Activated CD4-positive, alpha-beta T cell treated with anti-CD3 and anti-CD28 coated beads, Interleukin-2, amount 10 ng/mL, durations not matched to agents 24 days and 14 days (primary cell): ENCODE results near the gene GZF1. TPM values are rescaled to one million over a fixed set of nuclear protein-coding genes. Genes with fewer than 3 reads are reported as not detected.

ENCODE experiments used
- DNase-seq: peaks from one replicate; pipeline ENCODE4 v3.0.0; 2022
- H3K27ac Mint-ChIP-seq: one replicate; pipeline ENCODE4 v1.8.0; 2022; ENCODE audit warnings: mild to moderate bottlenecking, mixed read lengths
- H3K27me3 Mint-ChIP-seq: one replicate; pipeline ENCODE4 v1.8.0; 2022; ENCODE audit warnings: mixed read lengths
- H3K36me3 Mint-ChIP-seq: one replicate; pipeline ENCODE4 v1.8.0; 2022; ENCODE audit warnings: low read depth, mild to moderate bottlenecking, mixed read lengths
- H3K4me1 Mint-ChIP-seq: one replicate; pipeline ENCODE4 v1.8.0; 2021; ENCODE audit warnings: mixed read lengths
- H3K4me3 Mint-ChIP-seq: one replicate; pipeline ENCODE4 v1.8.0; 2022; ENCODE audit warnings: mild to moderate bottlenecking, moderate library complexity, mixed read lengths
- H3K9me3 Mint-ChIP-seq: one replicate; pipeline ENCODE4 v1.8.0; 2021; ENCODE audit warnings: mixed read lengths
- intact Hi-C: fragments of 100-400 bp; cut with micrococcal nuclease; formaldehyde crosslinking; loops from one replicate; pipeline ENCODE4 v1.15.1; 2023
- total RNA-seq: library from RNA; stranded (reverse); gene quantifications from 2 replicates; pipeline ENCODE4 v1.2.3, GENCODE V29; 2022

The GZF1 gene
- total RNA-seq, 1 donor from 2014 or later, result 14.7 TPM

DNA sequence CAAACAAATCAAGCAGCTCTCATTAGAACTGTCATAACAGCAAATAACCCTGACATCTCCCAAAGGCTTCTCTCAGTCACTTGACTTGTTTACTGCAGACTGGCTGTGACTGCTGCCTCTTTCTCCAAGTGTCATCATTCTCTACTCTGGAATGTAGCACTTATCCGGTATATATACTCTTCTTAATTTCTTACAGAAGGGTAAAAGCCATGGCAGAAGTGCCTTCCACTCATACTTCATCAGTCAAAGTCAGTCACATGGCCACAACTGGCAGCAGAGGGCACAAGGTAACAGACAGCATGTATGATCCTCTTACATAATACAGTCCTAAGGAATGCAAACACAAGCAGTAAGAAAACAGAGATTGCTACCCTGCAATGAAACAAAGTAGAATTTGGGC lies 50.0 kb downstream of the GZF1 start:
- Mint-ChIP-seq H3K27me3 (no peaks in the 10 kb centered on the region), H3K4me3 (no peak overlapping the region), H3K27ac (no peak overlapping the region), H3K9me3 (no peaks in the 10 kb centered on the region), H3K4me1 (peaks cover 56% of the 10 kb centered on the region), H3K36me3 (peaks cover 11% of the 10 kb centered on the region)
- peak; percentile 47 for DNase-seq
- intact Hi-C loops, result no loop called here

DNA sequence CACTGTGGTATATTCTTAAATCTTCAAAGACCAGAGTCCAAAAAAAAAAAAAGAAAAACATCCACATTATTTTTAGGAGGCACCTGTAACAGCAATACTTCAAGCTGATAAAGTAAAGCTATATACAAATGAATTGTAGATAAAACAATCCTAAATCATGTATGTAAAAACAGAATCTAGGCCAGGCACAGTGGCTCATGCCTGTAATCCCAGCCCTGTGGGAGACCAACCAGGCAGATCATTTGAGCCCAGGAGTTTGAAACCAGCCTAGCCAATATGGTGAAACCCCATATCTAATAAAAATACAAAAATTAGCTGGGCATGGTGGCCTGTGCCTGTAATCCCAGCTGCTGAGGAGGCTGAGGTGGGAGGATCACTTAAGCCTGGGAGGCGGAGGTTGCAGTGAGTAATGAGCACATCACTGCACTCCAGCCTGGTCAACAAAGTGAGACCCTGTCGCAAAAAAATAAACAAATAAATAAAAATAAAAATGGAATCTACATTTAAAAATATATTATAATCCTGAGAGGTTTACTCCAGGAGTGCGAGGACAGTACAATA lies 52.0 kb downstream of the GZF1 start:
- Mint-ChIP-seq H3K27me3 (no peaks in the 10 kb centered on the region), H3K4me1 (peaks cover 55% of the 10 kb centered on the region), H3K4me3 (no peak overlapping the region), H3K9me3 (no peaks in the 10 kb centered on the region), H3K36me3 (peaks cover 11% of the 10 kb centered on the region), H3K27ac (no peak overlapping the region)
- no peak for DNase-seq
- intact Hi-C loops, result no loop called here

GRCh38 chr20:23414526-23415188 lies 52.7 kb downstream of the GZF1 start:
- Mint-ChIP-seq H3K27me3 (no peaks in the 10 kb centered on the region), H3K4me3 (no peak overlapping the region), H3K9me3 (no peaks in the 10 kb centered on the region), H3K36me3 (peaks cover 11% of the 10 kb centered on the region), H3K4me1 (peaks cover 60% of the 10 kb centered on the region), H3K27ac (no peak overlapping the region)
- intact Hi-C loops, result no loop called here
- DNase-seq, result no peak

DNA sequence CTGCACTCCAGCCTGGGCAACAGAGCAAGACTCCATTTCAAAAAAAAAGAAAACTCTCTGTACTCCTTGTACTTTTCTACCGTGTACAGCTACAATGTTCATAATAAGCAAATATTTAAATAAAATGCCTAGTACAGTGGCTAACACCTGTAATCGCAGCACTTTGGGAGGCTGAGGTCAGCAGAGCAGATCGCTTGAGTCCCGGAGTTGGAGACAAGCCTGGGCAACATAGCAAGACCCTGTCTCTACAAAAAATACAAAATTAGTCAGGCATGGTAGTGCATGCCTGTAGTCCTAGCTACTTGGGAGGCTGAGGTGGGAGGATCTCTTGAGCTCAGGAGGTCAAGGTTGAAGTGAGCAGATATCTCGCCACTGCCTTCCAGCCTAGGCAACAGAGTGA lies 53.6 kb downstream of the GZF1 start:
- H3K4me1 Mint-ChIP-seq, result peaks cover 60% of the 10 kb centered on the region

GRCh38 chr20:23415959-23416583 lies 54.1 kb downstream of the GZF1 start:
- Mint-ChIP-seq H3K36me3 (peaks cover 10% of the 10 kb centered on the region), H3K4me1 (peaks cover 58% of the 10 kb centered on the region), H3K9me3 (no peaks in the 10 kb centered on the region), H3K4me3 (no peak overlapping the region), H3K27me3 (no peaks in the 10 kb centered on the region), H3K27ac (no peak overlapping the region)
- DNase-seq, result no peak
- intact Hi-C loops, result no loop called here

More for the DNA sequence above, 53.6 kb downstream of the GZF1 start:
- intact Hi-C loops, result no loop called here
- Mint-ChIP-seq H3K27ac (no peak overlapping the region), H3K9me3 (no peaks in the 10 kb centered on the region), H3K27me3 (no peaks in the 10 kb centered on the region), H3K4me3 (no peak overlapping the region), H3K36me3 (peaks cover 11% of the 10 kb centered on the region)
- no peak for DNase-seq

- peaks cover 59% of the 10 kb centered on the region for H3K4me1 Mint-ChIP-seq
- intact Hi-C loops, result no loop called here
- H3K36me3 Mint-ChIP-seq, result peaks cover 6% of the 10 kb centered on the region
Observed at GRCh38 chr20:23417861-23418260, 55.9 kb downstream of the GZF1 start.

GRCh38 chr20:23419657-23419994 lies 57.6 kb downstream of the GZF1 start:
- Mint-ChIP-seq H3K27ac (peak overlapping the region; percentile 94), H3K4me1 (peaks cover 57% of the 10 kb centered on the region), H3K4me3 (peak overlapping the region; percentile 98), H3K9me3 (no peaks in the 10 kb centered on the region), H3K36me3 (peaks cover 5% of the 10 kb centered on the region), H3K27me3 (peaks cover 4% of the 10 kb centered on the region)
- intact Hi-C loops, result no loop called here
- no peak for DNase-seq

More at GRCh38 chr20:23417861-23418260, 55.9 kb downstream of the GZF1 start:
- no peak for DNase-seq
- no peak overlapping the region for H3K27ac Mint-ChIP-seq
- peaks cover 1% of the 10 kb centered on the region for H3K27me3 Mint-ChIP-seq
- H3K9me3 Mint-ChIP-seq, result no peaks in the 10 kb centered on the region
- H3K4me3 Mint-ChIP-seq, result peak overlapping the region; percentile 46

DNA sequence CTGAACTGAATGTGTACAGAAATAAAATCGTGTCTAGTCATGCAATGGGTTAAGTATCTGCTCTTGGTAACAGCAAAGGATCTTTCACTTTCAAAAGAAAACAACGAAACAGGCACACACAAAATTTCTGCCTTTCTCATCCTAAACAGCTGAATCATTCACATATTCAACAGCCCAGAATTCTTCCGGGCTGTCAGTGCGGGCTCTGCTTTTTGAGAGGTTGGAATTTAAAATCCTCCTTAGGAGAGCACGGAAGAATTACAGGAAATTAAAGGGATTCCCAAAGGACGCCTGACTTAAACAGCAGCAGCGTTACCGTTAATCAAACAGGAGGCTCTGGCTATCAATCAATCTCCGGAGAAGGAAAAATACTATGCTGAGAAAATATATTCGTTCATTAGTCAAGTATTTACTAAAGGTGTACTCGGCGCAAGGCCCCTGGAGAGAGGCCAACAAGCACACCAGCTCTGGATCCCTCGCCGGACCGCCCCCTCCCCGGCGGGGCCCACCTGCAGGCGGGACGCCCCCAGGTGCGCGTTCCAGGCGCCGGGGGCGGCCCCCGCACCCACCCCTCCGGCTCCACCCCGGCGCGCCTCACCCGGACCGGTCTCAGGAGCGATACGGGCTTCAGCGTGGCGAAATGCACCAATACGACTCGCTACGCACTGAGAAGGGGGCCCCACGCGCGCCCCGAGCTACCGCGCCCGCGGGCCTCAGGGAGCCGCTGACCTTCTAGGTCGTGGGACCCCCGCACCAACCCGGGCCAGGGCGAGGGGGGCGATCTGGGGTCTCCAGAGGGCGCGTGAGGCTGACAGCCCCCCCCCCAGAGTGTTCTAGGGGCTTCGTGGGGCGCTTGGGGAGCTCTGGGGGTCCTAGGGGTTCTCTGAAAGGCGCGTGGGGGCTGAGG lies 58.3 kb downstream of the GZF1 start:
- Mint-ChIP-seq H3K4me1 (peaks cover 57% of the 10 kb centered on the region), H3K36me3 (peaks cover 5% of the 10 kb centered on the region), H3K9me3 (no peaks in the 10 kb centered on the region), H3K4me3 (peak overlapping the region; percentile 98), H3K27ac (peak overlapping the region; percentile 94), H3K27me3 (peaks cover 7% of the 10 kb centered on the region)
- intact Hi-C loops, result loop anchor here (1.0 kb wide), 1 partner anchor 20 kb away; no protein-coding TSS in a partner anchor
- peak; percentile 83 for DNase-seq

DNA sequence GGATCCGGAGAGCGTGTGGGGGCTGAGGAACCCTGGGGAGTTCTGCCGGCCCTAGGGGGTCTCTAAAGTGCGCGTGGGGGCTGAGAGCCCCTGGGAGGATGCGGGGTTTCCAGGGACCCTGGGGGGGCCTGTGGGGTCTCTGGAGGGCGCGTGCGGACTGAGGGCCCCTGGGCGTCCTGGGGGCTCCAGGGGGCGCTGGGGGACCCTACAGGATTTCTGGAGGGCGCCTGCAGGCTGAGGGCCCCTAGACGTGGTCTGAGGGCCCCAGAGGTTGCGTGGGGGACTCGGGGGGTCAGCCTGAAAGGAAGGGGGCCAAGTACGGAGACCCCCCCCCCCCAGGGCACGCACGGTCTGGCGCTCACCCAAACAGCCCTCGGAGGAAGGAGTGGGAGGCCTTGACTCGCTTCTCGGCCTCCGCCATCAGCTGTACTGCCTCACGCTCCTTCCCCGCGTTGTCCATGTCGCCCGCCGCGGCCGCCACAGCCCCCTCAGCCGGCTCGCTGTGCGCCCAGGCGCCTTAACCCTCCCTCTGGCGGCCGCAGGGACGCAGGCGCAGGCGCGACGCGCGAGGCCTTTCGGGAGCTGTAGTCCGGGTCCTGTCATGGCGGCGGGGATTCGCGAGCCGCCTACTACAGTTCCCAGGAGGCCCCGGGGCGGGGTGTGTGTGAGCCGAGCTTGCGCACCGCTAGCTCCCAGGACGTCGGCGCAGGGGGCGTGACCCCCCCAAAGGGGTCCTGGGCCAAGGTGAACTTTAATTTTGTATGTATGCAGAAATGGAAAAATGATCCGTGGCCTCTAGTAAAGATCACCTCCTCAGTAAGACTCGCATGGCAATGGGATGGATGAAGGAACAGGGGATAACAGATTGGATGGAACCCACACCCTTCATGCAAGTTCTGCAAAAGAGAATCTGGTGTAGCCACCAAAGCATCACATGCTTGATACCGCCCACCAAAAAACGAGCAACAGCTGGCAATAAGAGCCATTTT lies 59.3 kb downstream of the GZF1 start, which contains the start of gene NAPB:
Gene NAPB (minus strand): TSS at position 546 of the 989 bp plus-strand sequence. CDS start 86 bp downstream, at position 460.
- no peaks in the 10 kb centered on the region for H3K36me3 Mint-ChIP-seq
- peaks cover 49% of the 10 kb centered on the region for H3K4me1 Mint-ChIP-seq
- peaks cover 7% of the 10 kb centered on the region for H3K27me3 Mint-ChIP-seq
- H3K4me3 Mint-ChIP-seq, result peak within 1 kb of the TSS; percentile 98
- peak; percentile 98 for DNase-seq
- H3K27ac Mint-ChIP-seq, result peak within 1 kb of the TSS; percentile 94
- no peaks in the 10 kb centered on the region for H3K9me3 Mint-ChIP-seq
- intact Hi-C loops, result loop anchor here (1.0 kb wide), 4 partner anchors 13 to 71 kb away; partner anchors contain the start of genes GZF1 and NXT1

Other genes with a start within 250 kb of the GZF1 start
- 57.0 and 59.9 TPM in 2 replicates for gene NXT1, start 11.4 kb upstream of the GZF1 start, total RNA-seq
- 13.6 and 14.2 TPM in 2 replicates for gene NAPB, start 59.3 kb downstream of the GZF1 start, total RNA-seq
- not detected in 2 replicates for gene CSTL1, start 77.5 kb downstream of the GZF1 start, total RNA-seq
- not detected in 2 replicates for gene CST11, start 90.7 kb downstream of the GZF1 start, total RNA-seq
- gene CST8, start 128.9 kb downstream of the GZF1 start, total RNA-seq, result not detected in 2 replicates
- not detected in 2 replicates for gene CST9L, start 206.3 kb downstream of the GZF1 start, total RNA-seq
- not detected in 2 replicates for gene CST9, start 243.7 kb downstream of the GZF1 start, total RNA-seq